C4-2B (cell line): ENCODE measurements around the gene TGM6.
A peak's percentile ranks its signal among the peaks of the same experiment; 100 is the strongest.

Source experiments
- H3K27ac ChIP-seq: fragments of 450-650 bp; 2 replicates; pipeline ENCODE4 v1.5.1; 2017
- ZFX ChIP-seq: fragments of 450-650 bp; IDR thresholded peaks from 2 replicates; pipeline ENCODE4 v1.6.1; 2017
- TF ChIP-seq, protein P1 (sequence below): fragments of 450-650 bp; conservative IDR thresholded peaks from 2 replicates; pipeline ENCODE4 v1.5.1; 2017; ENCODE audit warnings: mild to moderate bottlenecking

The TGM6 gene

DNA sequence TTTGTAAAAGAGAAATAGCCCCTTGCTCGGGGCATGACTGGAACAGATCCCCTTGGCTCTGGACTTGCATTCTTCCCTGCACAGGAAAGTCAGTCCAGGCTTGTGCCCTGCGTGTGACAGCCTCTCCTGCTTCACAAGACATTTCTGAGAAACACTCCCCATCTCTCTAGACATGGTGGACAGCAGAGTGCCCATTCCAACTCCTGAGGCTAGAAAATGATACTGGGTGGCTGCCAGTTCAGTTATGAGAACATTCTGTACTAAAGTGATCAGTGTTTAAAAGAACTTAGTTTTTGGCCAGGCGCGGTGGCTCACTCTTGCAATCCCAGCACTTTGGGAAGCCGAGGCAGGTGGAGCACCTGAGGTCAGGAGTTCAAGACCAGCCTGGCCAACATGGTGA is 43.6 kb upstream of the TGM6 start:
- H3K27ac ChIP-seq, result 0 out of 2 replicates have a peak overlapping the region, but pooled peaks have one; percentile 18
- TF ChIP-seq, protein P1, sequence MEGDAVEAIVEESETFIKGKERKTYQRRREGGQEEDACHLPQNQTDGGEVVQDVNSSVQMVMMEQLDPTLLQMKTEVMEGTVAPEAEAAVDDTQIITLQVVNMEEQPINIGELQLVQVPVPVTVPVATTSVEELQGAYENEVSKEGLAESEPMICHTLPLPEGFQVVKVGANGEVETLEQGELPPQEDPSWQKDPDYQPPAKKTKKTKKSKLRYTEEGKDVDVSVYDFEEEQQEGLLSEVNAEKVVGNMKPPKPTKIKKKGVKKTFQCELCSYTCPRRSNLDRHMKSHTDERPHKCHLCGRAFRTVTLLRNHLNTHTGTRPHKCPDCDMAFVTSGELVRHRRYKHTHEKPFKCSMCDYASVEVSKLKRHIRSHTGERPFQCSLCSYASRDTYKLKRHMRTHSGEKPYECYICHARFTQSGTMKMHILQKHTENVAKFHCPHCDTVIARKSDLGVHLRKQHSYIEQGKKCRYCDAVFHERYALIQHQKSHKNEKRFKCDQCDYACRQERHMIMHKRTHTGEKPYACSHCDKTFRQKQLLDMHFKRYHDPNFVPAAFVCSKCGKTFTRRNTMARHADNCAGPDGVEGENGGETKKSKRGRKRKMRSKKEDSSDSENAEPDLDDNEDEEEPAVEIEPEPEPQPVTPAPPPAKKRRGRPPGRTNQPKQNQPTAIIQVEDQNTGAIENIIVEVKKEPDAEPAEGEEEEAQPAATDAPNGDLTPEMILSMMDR, result no peak
- no peak for TF ChIP-seq ZFX

DNA sequence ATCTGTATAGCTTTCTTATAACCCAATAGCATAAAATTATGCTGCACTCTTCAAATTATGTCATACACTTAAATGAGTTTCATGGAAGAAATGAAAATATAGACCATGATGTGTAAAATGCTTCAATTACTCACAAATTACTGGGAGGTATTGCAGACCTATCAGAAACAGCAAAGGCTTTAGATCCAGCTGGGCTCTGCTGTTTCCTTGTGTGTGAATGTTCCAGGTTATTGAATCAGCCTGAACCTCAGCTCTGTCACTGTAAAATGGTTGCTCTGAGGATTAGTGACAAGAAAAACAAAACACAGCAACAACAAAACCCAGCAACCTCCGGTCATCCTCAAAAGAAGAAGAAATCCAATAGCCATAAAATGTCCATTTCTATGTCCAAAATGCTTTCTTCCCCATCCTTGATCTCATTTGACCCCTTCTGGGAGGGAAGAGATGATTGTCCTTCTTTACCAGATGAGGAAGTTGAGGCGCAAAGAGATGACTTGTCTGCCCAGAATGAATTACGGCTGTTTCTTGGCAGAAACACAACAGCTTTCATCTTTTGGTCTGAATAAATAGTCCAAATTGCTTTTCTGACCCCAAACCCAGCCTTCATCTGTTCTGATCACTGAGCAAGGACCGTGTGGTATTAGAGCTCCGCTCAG is 42.2 kb upstream of the TGM6 start:
- TF ChIP-seq ZFX, result no peak
- TF ChIP-seq, protein P1, result no peak
- H3K27ac ChIP-seq, result no peak overlapping the region

DNA sequence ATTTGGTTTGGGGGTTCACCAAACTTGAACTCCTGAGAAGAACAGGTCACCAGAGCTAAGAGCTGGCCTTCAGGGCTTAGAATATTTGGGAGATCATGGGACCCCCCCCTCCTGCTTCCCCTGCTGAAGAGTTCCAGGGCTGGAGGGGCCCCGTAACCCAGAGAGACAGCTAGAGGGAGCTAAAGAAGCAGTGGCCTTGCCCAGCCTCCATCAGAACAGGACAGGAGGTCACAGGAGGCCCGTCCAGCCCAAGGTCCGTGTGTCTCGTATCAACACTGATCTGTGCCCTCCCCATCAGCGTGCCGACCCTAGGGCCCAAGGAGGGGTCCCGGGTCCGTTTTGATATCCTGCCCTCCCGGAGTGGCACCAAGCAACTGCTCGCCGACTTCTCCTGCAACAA is 40.6 kb upstream of the TGM6 start:
- H3K27ac ChIP-seq, result no peak overlapping the region
- TF ChIP-seq ZFX, result no peak
- TF ChIP-seq, protein P1, result no peak

DNA sequence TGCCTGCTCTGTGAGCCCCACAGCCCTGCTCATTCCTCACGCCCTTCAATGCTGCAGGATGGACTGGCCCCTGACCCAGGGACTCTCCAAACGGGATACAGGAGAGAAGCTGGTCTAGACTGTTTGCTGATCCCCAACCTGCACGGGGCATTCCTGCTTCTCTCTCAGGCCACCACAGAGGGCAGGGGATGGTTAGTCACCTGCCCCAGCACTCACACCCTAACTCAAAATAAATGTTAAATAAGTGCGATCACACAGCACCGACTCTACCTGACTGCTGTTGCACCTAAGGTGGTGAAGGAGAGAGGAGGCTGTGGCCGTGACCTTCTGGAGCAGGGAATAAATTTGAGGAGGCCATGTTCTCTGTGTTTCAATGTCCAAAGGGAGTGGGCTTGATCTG is 39.9 kb upstream of the TGM6 start:
- H3K27ac ChIP-seq, result no peak overlapping the region
- TF ChIP-seq ZFX, result no peak
- TF ChIP-seq, protein P1, result no peak

DNA sequence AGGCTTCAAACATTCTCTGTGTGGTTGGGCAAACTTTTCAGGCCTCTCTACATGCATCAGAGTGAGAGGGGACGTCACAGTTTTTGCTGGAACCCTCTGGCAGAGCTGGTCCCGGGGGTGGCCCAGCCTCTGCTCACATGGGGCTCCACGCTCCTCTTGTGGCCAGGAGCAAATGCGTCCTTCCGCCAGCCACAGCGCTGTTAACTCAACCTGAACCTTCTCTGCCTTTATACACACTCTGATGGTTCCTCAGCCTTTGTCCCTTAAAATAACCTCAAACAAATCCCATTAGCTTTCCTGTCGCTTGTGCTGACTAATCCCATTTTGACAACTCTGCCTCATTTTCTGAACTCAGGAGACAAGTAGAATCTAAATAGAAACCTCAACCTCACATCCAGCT is 39.4 kb upstream of the TGM6 start:
- H3K27ac ChIP-seq, result no peak overlapping the region
- no peak for TF ChIP-seq ZFX
- TF ChIP-seq, protein P1, result no peak

DNA sequence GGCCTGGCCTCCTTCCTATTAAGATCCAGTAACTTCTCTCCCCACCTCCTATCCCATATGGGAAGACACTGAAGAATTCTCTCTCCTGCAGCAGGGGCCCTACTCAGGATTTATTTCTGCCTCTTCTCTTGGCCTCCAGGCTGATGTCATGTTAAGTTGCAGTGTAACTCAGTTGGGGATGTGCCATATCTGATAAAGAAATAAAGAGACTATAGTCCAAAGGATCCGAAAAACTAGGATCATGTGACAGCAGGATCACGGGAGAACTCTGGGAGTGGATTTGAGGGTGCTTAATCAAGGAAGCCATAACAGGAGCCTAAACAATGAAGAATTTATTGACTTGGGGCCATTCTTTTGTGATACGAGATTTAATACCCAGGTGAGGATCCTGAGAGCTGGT is 38.5 kb upstream of the TGM6 start:
- TF ChIP-seq, protein P1, result no peak
- TF ChIP-seq ZFX, result no peak
- no peak overlapping the region for H3K27ac ChIP-seq

DNA sequence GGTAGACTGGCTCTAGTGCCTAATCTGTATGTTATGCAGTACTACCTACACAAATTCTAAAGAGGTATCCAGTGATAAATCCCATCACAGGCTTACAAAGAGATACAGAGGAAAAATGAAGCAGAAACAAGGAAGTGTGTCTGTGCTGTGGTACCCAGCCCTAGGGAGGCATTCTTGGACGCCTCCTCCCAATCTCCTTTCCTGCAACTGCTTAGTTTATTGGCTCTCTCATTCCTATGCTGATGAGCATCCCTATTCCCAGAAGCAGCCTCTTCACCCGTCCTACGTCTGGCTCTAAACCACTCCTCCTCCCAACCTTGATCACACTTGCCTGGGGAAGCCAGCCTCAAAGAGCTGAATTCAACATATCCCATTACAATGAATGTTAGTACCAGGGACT is 34.5 kb upstream of the TGM6 start:
- H3K27ac ChIP-seq, result no peak overlapping the region
- no peak for TF ChIP-seq ZFX
- TF ChIP-seq, protein P1, result no peak
